ENCODE data around the gene PITPNC1.

The PITPNC1 gene

GRCh38 chr17:67528751-67529436 lies 151.8 kb downstream of the PITPNC1 start:
- no peak for DNase-seq (ENCODE audit: insufficient read length, low spot score)
- FAIRE-seq = no peak

- DNase-seq (ENCODE audit: insufficient read length, low spot score) (peak; percentile 67), FAIRE-seq (peak; percentile 94)
Measured at GRCh38 chr17:67531291-67531690, 154.2 kb downstream of the PITPNC1 start.

- DNase-seq (ENCODE audit: insufficient read length, low spot score) (no peak), FAIRE-seq (no peak)
Measured at GRCh38 chr17:67532326-67532871, 155.3 kb downstream of the PITPNC1 start.

GRCh38 chr17:67534941-67535340 lies 157.9 kb downstream of the PITPNC1 start:
- FAIRE-seq (no peak), DNase-seq (ENCODE audit: insufficient read length, low spot score) (no peak)

- no peak for DNase-seq (ENCODE audit: insufficient read length, low spot score)
- no peak for FAIRE-seq
Measured at GRCh38 chr17:67542219-67543114, 165.4 kb downstream of the PITPNC1 start.

- FAIRE-seq (no peak), DNase-seq (ENCODE audit: insufficient read length, low spot score) (no peak)
Measured at GRCh38 chr17:67544364-67544955, 167.4 kb downstream of the PITPNC1 start.

- DNase-seq (ENCODE audit: insufficient read length, low spot score) = peak; percentile 63
- peak; percentile 79 for FAIRE-seq
Measured at GRCh38 chr17:67546578-67547527, 169.8 kb downstream of the PITPNC1 start.

GRCh38 chr17:67548693-67549092 lies 171.6 kb downstream of the PITPNC1 start:
- FAIRE-seq (no peak), DNase-seq (ENCODE audit: insufficient read length, low spot score) (no peak)

GRCh38 chr17:67549820-67550219 lies 172.7 kb downstream of the PITPNC1 start:
- FAIRE-seq (no peak), DNase-seq (ENCODE audit: insufficient read length, low spot score) (no peak)

GRCh38 chr17:67554634-67555033 lies 177.6 kb downstream of the PITPNC1 start:
- no peak for FAIRE-seq
- DNase-seq (ENCODE audit: insufficient read length, low spot score) = no peak

GRCh38 chr17:67555855-67556254 lies 178.8 kb downstream of the PITPNC1 start:
- FAIRE-seq = no peak
- DNase-seq (ENCODE audit: insufficient read length, low spot score) = no peak

GRCh38 chr17:67557052-67557845 lies 180.2 kb downstream of the PITPNC1 start:
- FAIRE-seq = no peak
- no peak for DNase-seq (ENCODE audit: insufficient read length, low spot score)

GRCh38 chr17:67557921-67558320 lies 180.8 kb downstream of the PITPNC1 start:
- FAIRE-seq = no peak
- no peak for DNase-seq (ENCODE audit: insufficient read length, low spot score)

GRCh38 chr17:67558740-67559380 lies 181.8 kb downstream of the PITPNC1 start:
- no peak for DNase-seq (ENCODE audit: insufficient read length, low spot score)
- no peak for FAIRE-seq

- DNase-seq (ENCODE audit: insufficient read length, low spot score) = no peak
- FAIRE-seq = peak; percentile 76
Measured at GRCh38 chr17:67559381-67559966, 182.4 kb downstream of the PITPNC1 start.

GRCh38 chr17:67562005-67562404 lies 184.9 kb downstream of the PITPNC1 start:
- no peak for FAIRE-seq
- DNase-seq (ENCODE audit: insufficient read length, low spot score) = no peak

GRCh38 chr17:67563692-67564228 lies 186.7 kb downstream of the PITPNC1 start:
- DNase-seq (ENCODE audit: insufficient read length, low spot score) (no peak), FAIRE-seq (no peak)

- no peak for FAIRE-seq
- DNase-seq (ENCODE audit: insufficient read length, low spot score) = no peak
Measured at GRCh38 chr17:67565068-67565467, 188.0 kb downstream of the PITPNC1 start.
